ENCODE data around the gene EGR2. TPM values are rescaled to one million over a fixed set of nuclear protein-coding genes. Genes with fewer than 3 reads are reported as not detected.

EGR2 gene
- total RNA-seq (2014; rRNA removed; shearing (Covaris generic)) = 0.09 and 0.19 TPM in 2 replicates

GRCh38 chr10:62816331-62817120 is at the start of gene EGR2:
Gene EGR2 (minus strand): TSS chr10:62816366. CDS start chr10:62816029, 337 bp downstream.
- peak; percentile 89 for DNase-seq (ENCODE audit: low spot score)

- DNase-seq (ENCODE audit: low spot score) = no peak
Measured at GRCh38 chr10:62862447-62862846, 46.3 kb upstream of the EGR2 start.

GRCh38 chr10:62861507-62861906 is 45.3 kb upstream of the EGR2 start:
- DNase-seq (ENCODE audit: low spot score) = no peak

GRCh38 chr10:62860946-62861345 is 44.8 kb upstream of the EGR2 start:
- no peak for DNase-seq (ENCODE audit: low spot score)

- DNase-seq (ENCODE audit: low spot score) = no peak
Measured at GRCh38 chr10:62858364-62858763, 42.2 kb upstream of the EGR2 start.

GRCh38 chr10:62856021-62856420 is 39.9 kb upstream of the EGR2 start:
- no peak for DNase-seq (ENCODE audit: low spot score)

GRCh38 chr10:62853710-62854109 is 37.5 kb upstream of the EGR2 start:
- no peak for DNase-seq (ENCODE audit: low spot score)

GRCh38 chr10:62852961-62853702 is 37.0 kb upstream of the EGR2 start:
- no peak for DNase-seq (ENCODE audit: low spot score)

GRCh38 chr10:62851442-62851841 is 35.3 kb upstream of the EGR2 start:
- DNase-seq (ENCODE audit: low spot score) = no peak

- DNase-seq (ENCODE audit: low spot score) = no peak
Measured at GRCh38 chr10:62850646-62851045, 34.5 kb upstream of the EGR2 start.

- DNase-seq (ENCODE audit: low spot score) = no peak
Measured at GRCh38 chr10:62847433-62847832, 31.3 kb upstream of the EGR2 start.

GRCh38 chr10:62844280-62845011 is 28.3 kb upstream of the EGR2 start:
- DNase-seq (ENCODE audit: low spot score) = no peak

- DNase-seq (ENCODE audit: low spot score) = no peak
Measured at GRCh38 chr10:62843600-62843999, 27.4 kb upstream of the EGR2 start.

- DNase-seq (ENCODE audit: low spot score) = no peak
Measured at GRCh38 chr10:62842983-62843382, 26.8 kb upstream of the EGR2 start.

GRCh38 chr10:62839590-62839989 is 23.4 kb upstream of the EGR2 start:
- no peak for DNase-seq (ENCODE audit: low spot score)

GRCh38 chr10:62831346-62831745 is 15.2 kb upstream of the EGR2 start:
- peak; percentile 68 for DNase-seq (ENCODE audit: low spot score)

GRCh38 chr10:62830679-62831078 is 14.5 kb upstream of the EGR2 start:
- no peak for DNase-seq (ENCODE audit: low spot score)

GRCh38 chr10:62829622-62830021 is 13.5 kb upstream of the EGR2 start:
- no peak for DNase-seq (ENCODE audit: low spot score)

- no peak for DNase-seq (ENCODE audit: low spot score)
Measured at GRCh38 chr10:62826273-62826672, 10.1 kb upstream of the EGR2 start.

GRCh38 chr10:62820586-62820985 is 4.4 kb upstream of the EGR2 start:
- DNase-seq (ENCODE audit: low spot score) = no peak

- DNase-seq (ENCODE audit: low spot score) = no peak
Measured at GRCh38 chr10:62819141-62819920, 3.2 kb upstream of the EGR2 start.
